ENCODE results near the gene LAMB1.

- TF ChIP-seq, protein P1, sequence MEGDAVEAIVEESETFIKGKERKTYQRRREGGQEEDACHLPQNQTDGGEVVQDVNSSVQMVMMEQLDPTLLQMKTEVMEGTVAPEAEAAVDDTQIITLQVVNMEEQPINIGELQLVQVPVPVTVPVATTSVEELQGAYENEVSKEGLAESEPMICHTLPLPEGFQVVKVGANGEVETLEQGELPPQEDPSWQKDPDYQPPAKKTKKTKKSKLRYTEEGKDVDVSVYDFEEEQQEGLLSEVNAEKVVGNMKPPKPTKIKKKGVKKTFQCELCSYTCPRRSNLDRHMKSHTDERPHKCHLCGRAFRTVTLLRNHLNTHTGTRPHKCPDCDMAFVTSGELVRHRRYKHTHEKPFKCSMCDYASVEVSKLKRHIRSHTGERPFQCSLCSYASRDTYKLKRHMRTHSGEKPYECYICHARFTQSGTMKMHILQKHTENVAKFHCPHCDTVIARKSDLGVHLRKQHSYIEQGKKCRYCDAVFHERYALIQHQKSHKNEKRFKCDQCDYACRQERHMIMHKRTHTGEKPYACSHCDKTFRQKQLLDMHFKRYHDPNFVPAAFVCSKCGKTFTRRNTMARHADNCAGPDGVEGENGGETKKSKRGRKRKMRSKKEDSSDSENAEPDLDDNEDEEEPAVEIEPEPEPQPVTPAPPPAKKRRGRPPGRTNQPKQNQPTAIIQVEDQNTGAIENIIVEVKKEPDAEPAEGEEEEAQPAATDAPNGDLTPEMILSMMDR (IDR thresholded peaks at IDR 0.05; ENCODE audit: insufficient read depth, low read length, poor library complexity, severe bottlenecking) = no peak
- no peak for TF ChIP-seq EZH2phosphoT487 (conservative IDR thresholded peaks at IDR 0.05; ENCODE audit: low read length)
Observed at GRCh38 chr7:108044345-108044744, 41.4 kb upstream of the LAMB1 start.
